PC-3 (cell line): ENCODE results near the gene CADPS2. TPM values are rescaled to one million over a fixed set of nuclear protein-coding genes. Genes with fewer than 3 reads are reported as not detected.
A peak's percentile ranks its signal among the peaks of the same experiment; 100 is the strongest.
"Not testable (repeated sequence)": the region's sequence is repeated elsewhere in the genome, so short reads cannot be mapped to it uniquely, and the experiment has no call there.

Experiments
- ATAC-seq: fragments of 200-7000 bp; cut with Tn5 transposase; 2 replicates; pipeline ENCODE4 v1.9.1; 2020; ENCODE audit warnings: mild to moderate bottlenecking, moderate library complexity
- BruUV-seq: library from RNA; stranded (reverse); fragments of 400-500 nt; replicated peaks from 2 replicates; lab custom pipeline; 2021; lab: Mats Ljungman, UMichigan
- CTCF ChIA-PET: fragments of 300-600 bp; sonication (Branson Sonifier 250); formaldehyde crosslinking; loops from one replicate; lab custom pipeline; 2022; ENCODE audit warnings: antibody characterized with exemption; lab: Charles Lee
- POLR2A ChIA-PET: fragments of 300-600 bp; sonication (Branson Sonifier 250); formaldehyde crosslinking; loops from one replicate; lab custom pipeline; 2022; ENCODE audit warnings: antibody characterized with exemption; ENCODE audit not compliant: unreplicated experiment; lab: Charles Lee
- DNase-seq: peaks from one replicate; pipeline ENCODE4 v3.0.0-alpha.2; 2015
- H2AFZ ChIP-seq: fragments of 300-600 bp; sonication (generic); 2 replicates; pipeline ENCODE4 v1.6.0; 2016; ENCODE audit warnings: antibody characterized with exemption, low read length
- H3F3A ChIP-seq: fragments of 300-600 bp; sonication (generic); one replicate; pipeline ENCODE4 v1.6.0; 2017; ENCODE audit warnings: antibody characterized with exemption, low read length, control low read depth, mild to moderate bottlenecking; ENCODE audit not compliant: unreplicated experiment
- H3K27ac ChIP-seq: fragments of 300-600 bp; sonication (generic); 2 replicates; pipeline ENCODE4 v1.5.1; 2016; ENCODE audit warnings: mild to moderate bottlenecking, low read length
- H3K27me3 ChIP-seq: fragments of 300-600 bp; sonication (generic); 2 replicates; pipeline ENCODE4 v1.6.1; 2016; ENCODE audit warnings: low read length, mixed read lengths
- H3K36me3 ChIP-seq: fragments of 300-600 bp; sonication (generic); 2 replicates; pipeline ENCODE4 v1.6.1; 2016; ENCODE audit warnings: low read depth, mixed run types, low read length, mixed read lengths
- H3K4me1 ChIP-seq: fragments of 300-600 bp; sonication (generic); 2 replicates; pipeline ENCODE4 v1.5.1; 2016; ENCODE audit warnings: low read length; ENCODE audit not compliant: insufficient read depth
- H3K4me2 ChIP-seq: fragments of 300-600 bp; sonication (generic); 2 replicates; pipeline ENCODE4 v1.6.0; 2016; ENCODE audit warnings: low read length
- H3K4me3 ChIP-seq: fragments of 300-600 bp; sonication (generic); 2 replicates; pipeline ENCODE4 v1.5.1; 2016; ENCODE audit warnings: mild to moderate bottlenecking, low read length, mixed read lengths
- H3K79me2 ChIP-seq: fragments of 300-600 bp; sonication (generic); 2 replicates; pipeline ENCODE4 v1.6.1; 2017; ENCODE audit warnings: low read length, mixed read lengths
- H3K9ac ChIP-seq: fragments of 300-600 bp; sonication (generic); 2 replicates; pipeline ENCODE4 v1.6.0; 2016; ENCODE audit warnings: mild to moderate bottlenecking, low read length
- H3K9me2 ChIP-seq: fragments of 300-600 bp; sonication (generic); replicated peaks from 2 replicates; pipeline ENCODE4 v1.6.1; 2016; ENCODE audit warnings: mixed run types, low read length, mixed read lengths
- H3K9me3 ChIP-seq: fragments of 300-600 bp; sonication (generic); 2 replicates; pipeline ENCODE4 v1.6.1; 2016; ENCODE audit warnings: low read length, mixed read lengths
- H4K20me1 ChIP-seq: fragments of 300-600 bp; sonication (generic); 2 replicates; pipeline ENCODE4 v1.6.1; 2016; ENCODE audit warnings: low read length, mixed read lengths
- EZH2 ChIP-seq: fragments of 300-600 bp; sonication (generic); IDR thresholded peaks from one replicate; pipeline ENCODE4 v1.6.1; 2017; ENCODE audit warnings: antibody characterized with exemption, mild to moderate bottlenecking, low read length; ENCODE audit not compliant: unreplicated experiment
- EZH2phosphoT487 ChIP-seq: fragments of 300-600 bp; sonication (generic); IDR thresholded peaks from 2 replicates; pipeline ENCODE4 v1.6.1; 2018; ENCODE audit warnings: mild to moderate bottlenecking, antibody characterized with exemption, low read length, borderline replicate concordance
- intact Hi-C: fragments of 100-400 bp; cut with micrococcal nuclease; formaldehyde crosslinking; loops from 2 replicates; pipeline ENCODE4 v1.9.0; 2023
- total RNA-seq: library from RNA; depleted of rRNA; stranded (reverse); fragments of >200 nt; gene quantifications from 2 replicates; pipeline ENCODE4 v1.2.3, GENCODE V29; 2014
- TF ChIP-seq, protein P1 (sequence below): fragments of 300-600 bp; sonication (generic); conservative IDR thresholded peaks from 2 replicates; pipeline ENCODE4 v1.5.1; 2017; ENCODE audit warnings: antibody characterized with exemption, low read depth, mild to moderate bottlenecking, low read length

CADPS2 gene
- total RNA-seq, 1 experiment from 2014 or later, result 9.4 TPM

DNA sequence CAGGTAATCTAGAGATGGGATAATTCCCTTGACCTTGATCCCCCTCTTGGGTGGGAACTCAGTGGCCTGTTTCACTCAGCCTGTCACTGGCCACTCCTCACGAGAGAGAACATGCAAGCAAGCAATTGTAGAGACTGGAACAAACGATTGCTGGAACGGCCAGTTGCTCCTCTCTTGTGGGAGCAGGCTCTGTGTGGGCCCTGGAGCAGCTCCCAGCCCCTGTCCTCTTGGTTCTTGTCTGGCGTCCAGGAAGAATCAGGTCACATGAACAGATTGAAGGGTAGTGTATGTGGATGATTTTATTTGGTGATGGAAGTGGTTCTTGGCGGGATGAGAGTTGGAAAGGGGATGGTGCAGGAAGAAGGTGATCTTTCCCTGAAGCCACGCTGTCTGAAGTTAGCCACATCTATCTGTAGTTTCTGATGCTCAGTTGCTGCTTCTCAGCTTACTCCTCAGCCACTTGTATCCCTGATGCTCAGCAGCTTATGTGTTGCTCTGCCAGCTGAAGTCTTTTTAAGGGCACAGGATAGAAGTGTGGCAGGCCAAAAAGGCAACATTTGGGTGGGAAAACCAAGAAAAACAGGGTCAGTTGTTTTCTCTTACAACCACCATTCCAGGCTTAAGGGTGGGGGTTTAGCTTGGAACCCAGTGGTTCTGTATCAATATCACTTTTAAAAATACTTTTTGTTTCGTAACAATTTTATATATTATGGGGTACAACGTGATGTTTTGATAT is 203.3 kb downstream of the CADPS2 start:
- H3K4me1 ChIP-seq, result no peaks in the 10 kb centered on the region; the same call in 1 of the 2 replicates
- ChIA-PET CTCF (no interaction called here), POLR2A (no interaction called here)
- no peaks in the 10 kb centered on the region for H3K27me3 ChIP-seq
- H3K9me3 ChIP-seq, result no peaks in the 10 kb centered on the region
- no peak for DNase-seq
- no peaks in the 10 kb centered on the region for H3K79me2 ChIP-seq
- H3K9me2 ChIP-seq, result no peaks in the 10 kb centered on the region
- H4K20me1 ChIP-seq, result no peaks in the 10 kb centered on the region
- intact Hi-C loops, result no loop called here
- H3K27ac ChIP-seq, result no peak overlapping the region
- no peak overlapping the region for H2AFZ ChIP-seq
- no peaks in the 10 kb centered on the region for H3F3A ChIP-seq
- no peak for ATAC-seq
- BruUV-seq, result no TSS peak
- H3K4me2 ChIP-seq, result no peak overlapping the region
- H3K4me3 ChIP-seq, result no peak overlapping the region
- H3K9ac ChIP-seq, result no peak overlapping the region
- no peak for TF ChIP-seq EZH2
- TF ChIP-seq, protein P1, sequence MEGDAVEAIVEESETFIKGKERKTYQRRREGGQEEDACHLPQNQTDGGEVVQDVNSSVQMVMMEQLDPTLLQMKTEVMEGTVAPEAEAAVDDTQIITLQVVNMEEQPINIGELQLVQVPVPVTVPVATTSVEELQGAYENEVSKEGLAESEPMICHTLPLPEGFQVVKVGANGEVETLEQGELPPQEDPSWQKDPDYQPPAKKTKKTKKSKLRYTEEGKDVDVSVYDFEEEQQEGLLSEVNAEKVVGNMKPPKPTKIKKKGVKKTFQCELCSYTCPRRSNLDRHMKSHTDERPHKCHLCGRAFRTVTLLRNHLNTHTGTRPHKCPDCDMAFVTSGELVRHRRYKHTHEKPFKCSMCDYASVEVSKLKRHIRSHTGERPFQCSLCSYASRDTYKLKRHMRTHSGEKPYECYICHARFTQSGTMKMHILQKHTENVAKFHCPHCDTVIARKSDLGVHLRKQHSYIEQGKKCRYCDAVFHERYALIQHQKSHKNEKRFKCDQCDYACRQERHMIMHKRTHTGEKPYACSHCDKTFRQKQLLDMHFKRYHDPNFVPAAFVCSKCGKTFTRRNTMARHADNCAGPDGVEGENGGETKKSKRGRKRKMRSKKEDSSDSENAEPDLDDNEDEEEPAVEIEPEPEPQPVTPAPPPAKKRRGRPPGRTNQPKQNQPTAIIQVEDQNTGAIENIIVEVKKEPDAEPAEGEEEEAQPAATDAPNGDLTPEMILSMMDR, result no peak
- TF ChIP-seq EZH2phosphoT487, result no peak
- no peaks in the 10 kb centered on the region for H3K36me3 ChIP-seq

DNA sequence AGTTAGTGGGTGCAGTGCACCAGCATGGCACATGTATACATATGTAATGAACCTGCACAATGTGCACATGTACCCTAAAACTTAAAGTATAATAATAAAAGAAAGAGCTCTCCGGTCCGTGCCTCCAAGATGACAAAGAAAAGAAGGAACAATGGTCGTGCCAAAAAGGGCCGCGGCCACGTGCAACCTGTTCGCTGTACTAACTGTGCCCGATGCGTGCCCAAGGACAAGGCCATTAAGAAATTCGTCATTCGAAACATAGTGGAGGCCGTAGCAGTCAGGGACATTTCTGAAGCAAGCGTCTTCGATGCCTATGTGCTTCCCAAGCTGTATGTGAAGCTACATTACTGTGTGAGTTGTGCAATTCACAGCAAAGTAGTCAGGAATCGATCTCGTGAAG is 205.1 kb downstream of the CADPS2 start:
- H3F3A ChIP-seq, H4K20me1 ChIP-seq, H2AFZ ChIP-seq, ATAC-seq, H3K4me2 ChIP-seq, H3K4me3 ChIP-seq, H3K9ac ChIP-seq, H3K9me2 ChIP-seq, H3K27ac ChIP-seq, H3K4me1 ChIP-seq, BruUV-seq, DNase-seq, intact Hi-C loops, CTCF ChIA-PET, H3K36me3 ChIP-seq, H3K27me3 ChIP-seq, H3K79me2 ChIP-seq, H3K9me3 ChIP-seq, POLR2A ChIA-PET: not testable (repeated sequence)

DNA sequence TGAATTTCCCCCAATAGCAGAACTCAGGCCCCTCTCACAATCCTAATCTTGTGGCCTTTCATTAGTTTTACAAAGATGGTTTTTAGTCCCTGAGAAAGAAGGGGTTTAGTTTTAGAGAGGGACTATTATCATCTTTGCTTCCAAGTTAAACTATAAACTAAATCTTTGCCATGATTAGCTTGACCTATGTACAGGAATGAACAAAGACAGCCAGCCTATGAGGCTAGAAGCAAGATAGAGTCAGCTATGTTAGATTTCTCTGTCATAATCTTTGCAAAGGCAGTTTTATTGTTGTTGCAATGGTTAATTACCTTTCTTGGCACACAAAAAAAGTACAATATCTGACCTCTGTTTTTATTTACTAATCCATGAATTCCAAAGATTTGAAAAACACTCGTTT is 206.4 kb downstream of the CADPS2 start:
- Histone ChIP-seq H3K4me1 (peaks cover 2% of the 10 kb centered on the region; the same call in 1 of the 2 replicates), H3K4me2 (no peak overlapping the region), H3K4me3 (no peak overlapping the region), H3K27ac (no peak overlapping the region), H3F3A (no peaks in the 10 kb centered on the region), H3K36me3 (no peaks in the 10 kb centered on the region), H3K27me3 (no peaks in the 10 kb centered on the region), H3K9ac (no peak overlapping the region), H3K79me2 (no peaks in the 10 kb centered on the region), H3K9me3 (no peaks in the 10 kb centered on the region), H3K9me2 (no peaks in the 10 kb centered on the region), H2AFZ (no peak overlapping the region), H4K20me1 (no peaks in the 10 kb centered on the region)
- BruUV-seq, result no TSS peak
- intact Hi-C loops, result loop anchor here (10.0 kb wide), 1 partner anchor 205 kb away; the partner anchor contains the start of gene CADPS2
- ATAC-seq, result no peak
- POLR2A ChIA-PET, result no interaction called here
- TF ChIP-seq EZH2 (no peak), EZH2phosphoT487 (no peak)
- TF ChIP-seq, protein P1, result no peak
- no peak for DNase-seq
- CTCF ChIA-PET, result interaction anchor here (0.6 kb wide), 1 partner anchor 129 kb away, joined by 3 read pairs; no protein-coding TSS in a partner anchor

DNA sequence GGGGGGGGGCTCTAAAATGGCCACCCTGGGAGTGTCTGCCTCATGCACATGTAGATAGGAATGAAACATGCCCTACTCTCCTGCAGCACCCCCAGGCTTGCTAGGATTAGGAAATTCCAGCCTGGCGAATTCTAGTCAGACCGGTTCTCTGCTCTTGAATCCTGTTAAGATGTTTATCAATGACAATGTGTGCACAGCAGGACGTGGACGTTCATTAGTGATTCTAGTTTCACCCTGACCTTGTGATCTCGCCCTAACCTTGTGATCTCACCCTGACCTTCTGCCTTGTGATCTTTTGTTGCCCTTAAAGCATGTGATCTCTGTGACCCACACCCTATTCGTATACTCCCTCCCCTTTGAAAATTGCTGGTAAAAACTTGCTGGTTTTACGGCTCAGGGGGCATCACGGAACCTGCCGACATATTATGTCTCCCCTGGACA is 207.0 kb downstream of the CADPS2 start:
- H3K4me3 ChIP-seq, H4K20me1 ChIP-seq, H3K9me2 ChIP-seq, H3K9me3 ChIP-seq, BruUV-seq, H3K4me1 ChIP-seq, H3K27me3 ChIP-seq, H3K4me2 ChIP-seq, ATAC-seq, H3K36me3 ChIP-seq, H2AFZ ChIP-seq, CTCF ChIA-PET, H3K79me2 ChIP-seq, H3K27ac ChIP-seq, POLR2A ChIA-PET, H3K9ac ChIP-seq, H3F3A ChIP-seq: not testable (repeated sequence)
- DNase-seq, result peak; percentile 49
- intact Hi-C loops, result loop anchor here (10.0 kb wide), 1 partner anchor 206 kb away; the partner anchor contains the start of gene CADPS2
